ENCODE results near the gene NFATC2.

- TF ChIP-seq CTCF (IDR thresholded peaks at IDR 0.05; ENCODE audit: low read depth, low read length) (no peak), EZH2phosphoT487 (IDR thresholded peaks at IDR 0.05; ENCODE audit: low read depth) (no peak)
Measured at GRCh38 chr20:51495291-51495690, 47.2 kb downstream of the NFATC2 start.

Data from OCI-LY3 (cell line).